Mucosa of rectum (tissue), 2 donors: ENCODE results near the gene TMEM187.

Experiments
- H3K27ac ChIP-seq, 2 donors: one replicate each; pipeline ENCODE4 v1.7.0; 2013; ENCODE audit warnings: inconsistent platforms in 2 of 2, low read depth in 2 of 2, low read length in 2 of 2
- H3K27me3 ChIP-seq, 2 donors: one replicate each; pipeline ENCODE4 v1.7.0; 2013; ENCODE audit warnings: low read length in 2 of 2; ENCODE audit not compliant: control insufficient read depth in 2 of 2, insufficient read depth in 2 of 2
- H3K36me3 ChIP-seq, 2 donors: one replicate each; pipeline ENCODE4 v1.7.0; 2013; ENCODE audit warnings: low read length in 2 of 2; ENCODE audit not compliant: control insufficient read depth in 2 of 2, insufficient read depth in 2 of 2
- H3K4me1 ChIP-seq, 2 donors: one replicate each; pipeline ENCODE4 v1.7.0; 2013; ENCODE audit warnings: low read length in 2 of 2, mild to moderate bottlenecking in 1 of 2; ENCODE audit not compliant: control insufficient read depth in 2 of 2, insufficient read depth in 2 of 2
- H3K4me3 ChIP-seq, 2 donors: one replicate each; pipeline ENCODE4 v1.7.0; 2013; ENCODE audit warnings: low read length in 2 of 2
- H3K9ac ChIP-seq, 2 donors: one replicate each; pipeline ENCODE4 v1.7.0; 2013; ENCODE audit warnings: low read length in 2 of 2, low read depth in 1 of 2, mild to moderate bottlenecking in 1 of 2
- H3K9me3 ChIP-seq, 2 donors: one replicate each; pipeline ENCODE4 v1.7.0; 2013; ENCODE audit warnings: low read length in 2 of 2; ENCODE audit not compliant: control insufficient read depth in 2 of 2
- donor health status: healthy.
- donor health status: Normal muscosa, but diverticular disease.

Gene TMEM187

DNA sequence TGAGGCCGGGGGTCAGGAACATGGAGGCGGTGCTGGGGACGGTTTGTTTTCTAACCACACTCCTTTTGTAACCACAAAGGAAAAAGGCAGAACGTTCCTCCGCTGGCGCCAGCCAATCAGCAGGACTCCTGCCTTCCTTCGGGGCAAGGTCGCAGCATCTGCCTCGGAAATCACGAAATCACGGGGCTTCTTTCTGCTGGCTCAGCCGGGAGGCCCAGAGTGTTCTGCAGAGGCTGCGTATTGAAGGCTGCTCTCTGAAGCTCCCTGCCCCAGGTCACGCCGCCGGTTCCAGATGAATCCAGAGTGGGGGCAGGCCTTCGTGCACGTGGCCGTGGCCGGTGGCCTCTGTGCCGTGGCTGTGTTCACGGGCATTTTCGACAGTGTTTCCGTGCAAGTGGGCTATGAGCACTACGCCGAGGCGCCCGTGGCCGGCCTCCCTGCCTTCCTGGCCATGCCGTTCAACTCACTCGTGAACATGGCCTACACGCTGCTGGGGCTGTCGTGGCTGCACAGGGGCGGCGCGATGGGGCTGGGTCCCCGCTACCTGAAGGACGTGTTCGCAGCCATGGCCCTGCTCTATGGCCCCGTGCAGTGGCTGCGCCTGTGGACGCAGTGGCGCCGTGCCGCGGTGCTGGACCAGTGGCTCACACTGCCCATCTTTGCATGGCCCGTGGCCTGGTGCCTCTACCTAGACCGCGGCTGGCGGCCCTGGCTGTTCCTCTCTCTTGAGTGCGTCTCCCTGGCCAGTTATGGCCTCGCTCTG, 9.4 kb downstream of the TMEM187 start:
- Histone ChIP-seq H3K36me3 (no peaks in the 10 kb centered on the region), H3K27me3 (peaks cover 5 to 11% of the 10 kb centered on the region in 2 donors), H3K9me3 (no peaks in the 10 kb centered on the region), H3K9ac (no peak overlapping the region), H3K27ac (peak overlapping the region; percentile 34 to 49), H3K4me3 (no peak overlapping the region), H3K4me1 (peaks cover 7 to 14% of the 10 kb centered on the region in 2 donors)

DNA sequence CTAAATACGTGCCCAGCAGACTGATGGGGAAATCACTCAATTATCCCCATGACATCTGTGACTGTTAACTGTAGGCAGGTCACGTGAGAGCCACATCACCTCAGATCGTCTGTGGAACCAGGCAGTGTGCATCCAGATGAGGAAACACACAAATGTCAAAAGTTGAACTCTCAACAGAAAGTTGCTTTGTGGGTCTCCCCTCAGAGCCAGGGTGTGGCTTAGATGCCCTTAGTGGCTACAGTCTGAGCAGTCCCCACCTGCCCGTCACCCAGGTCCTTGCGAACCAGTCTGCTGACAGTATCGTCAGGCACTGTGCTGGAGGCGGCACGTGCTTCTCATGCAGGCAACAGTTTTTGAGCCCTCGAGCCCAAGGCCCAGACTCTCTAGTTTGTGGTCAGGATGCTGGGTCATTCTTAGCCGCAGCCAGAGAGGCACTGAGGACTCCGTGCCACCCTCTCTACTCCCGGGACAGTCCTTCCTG, 10.8 kb downstream of the TMEM187 start:
- Histone ChIP-seq H3K27ac (peak overlapping the region in 1 of 2 donors; percentile 16), H3K27me3 (peaks cover 5 to 11% of the 10 kb centered on the region in 2 donors), H3K4me3 (no peak overlapping the region), H3K36me3 (no peaks in the 10 kb centered on the region), H3K9ac (no peak overlapping the region), H3K9me3 (no peaks in the 10 kb centered on the region), H3K4me1 (peaks cover 7 to 14% of the 10 kb centered on the region in 2 donors)

DNA sequence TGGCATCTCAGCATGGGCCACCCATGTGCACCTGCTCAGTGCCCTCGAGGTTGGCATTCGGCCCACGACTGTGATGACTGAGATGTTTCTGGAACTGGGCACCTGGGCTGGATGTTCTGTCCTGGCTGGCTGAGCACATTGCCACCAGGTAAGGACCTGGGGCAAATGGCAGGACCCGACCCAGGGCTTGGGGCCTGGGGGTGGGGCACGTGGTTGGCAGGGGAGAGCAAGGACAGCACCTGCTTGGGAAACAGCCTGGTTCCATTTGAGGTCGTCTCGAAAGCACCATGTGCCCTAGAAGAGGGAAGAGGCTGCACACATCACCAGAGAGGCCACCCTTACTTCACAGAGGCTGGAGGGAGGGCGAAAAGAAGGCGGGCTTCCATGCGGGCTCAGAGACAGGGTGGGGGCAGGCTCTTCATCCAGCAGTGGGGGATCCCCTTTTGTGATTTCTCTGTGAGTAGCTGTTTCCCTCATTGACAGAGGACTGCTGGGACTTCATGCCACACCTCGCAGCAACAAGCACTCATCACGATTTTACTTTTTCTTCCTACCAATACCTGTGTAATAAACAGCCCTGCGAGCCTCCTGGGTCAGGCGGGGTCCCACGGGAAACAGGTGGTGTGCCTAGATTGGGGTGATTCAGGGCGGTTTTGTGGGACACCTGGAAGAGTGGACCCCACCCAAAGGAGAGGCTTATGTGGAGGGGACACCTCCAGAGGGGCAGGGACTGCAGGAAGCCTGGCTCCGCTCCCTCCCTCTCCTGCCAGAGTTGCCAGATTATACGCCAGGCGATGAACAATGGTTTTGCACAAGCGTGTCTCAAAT, 12.0 kb downstream of the TMEM187 start:
- Histone ChIP-seq H3K4me1 (peaks cover 7 to 14% of the 10 kb centered on the region in 2 donors), H3K36me3 (no peaks in the 10 kb centered on the region), H3K27me3 (peaks cover 5 to 11% of the 10 kb centered on the region in 2 donors), H3K27ac (peak overlapping the region in 1 of 2 donors; percentile 80), H3K4me3 (no peak overlapping the region), H3K9me3 (no peaks in the 10 kb centered on the region), H3K9ac (peak overlapping the region; percentile 8 to 63)

DNA sequence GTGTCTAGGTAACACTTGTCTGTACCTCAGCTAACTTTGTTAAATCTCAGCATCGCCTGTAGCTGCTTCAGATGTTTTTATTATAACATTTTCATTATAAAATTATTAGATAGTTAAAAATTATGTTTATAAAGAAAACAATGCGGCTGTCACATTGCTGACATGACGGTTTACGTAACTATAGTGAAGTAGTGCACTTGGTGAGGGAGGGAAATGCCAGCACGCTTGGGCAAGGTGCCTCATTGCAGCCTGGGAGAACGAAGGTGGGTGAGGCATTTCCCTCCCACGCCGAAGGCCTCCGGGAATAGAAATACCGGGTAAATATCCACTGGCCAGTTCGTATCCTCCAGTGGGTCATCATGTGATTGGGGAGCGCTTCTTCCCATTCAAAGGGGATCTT, 15.9 kb downstream of the TMEM187 start:
- H3K36me3 ChIP-seq = no peaks in the 10 kb centered on the region
- H3K4me1 ChIP-seq = peaks cover 6 to 7% of the 10 kb centered on the region in 2 donors
- H3K9ac ChIP-seq = no peak overlapping the region
- H3K27ac ChIP-seq = no peak overlapping the region
- H3K27me3 ChIP-seq = peaks cover 4 to 11% of the 10 kb centered on the region in 2 donors
- H3K4me3 ChIP-seq = no peak overlapping the region
- no peaks in the 10 kb centered on the region for H3K9me3 ChIP-seq

DNA sequence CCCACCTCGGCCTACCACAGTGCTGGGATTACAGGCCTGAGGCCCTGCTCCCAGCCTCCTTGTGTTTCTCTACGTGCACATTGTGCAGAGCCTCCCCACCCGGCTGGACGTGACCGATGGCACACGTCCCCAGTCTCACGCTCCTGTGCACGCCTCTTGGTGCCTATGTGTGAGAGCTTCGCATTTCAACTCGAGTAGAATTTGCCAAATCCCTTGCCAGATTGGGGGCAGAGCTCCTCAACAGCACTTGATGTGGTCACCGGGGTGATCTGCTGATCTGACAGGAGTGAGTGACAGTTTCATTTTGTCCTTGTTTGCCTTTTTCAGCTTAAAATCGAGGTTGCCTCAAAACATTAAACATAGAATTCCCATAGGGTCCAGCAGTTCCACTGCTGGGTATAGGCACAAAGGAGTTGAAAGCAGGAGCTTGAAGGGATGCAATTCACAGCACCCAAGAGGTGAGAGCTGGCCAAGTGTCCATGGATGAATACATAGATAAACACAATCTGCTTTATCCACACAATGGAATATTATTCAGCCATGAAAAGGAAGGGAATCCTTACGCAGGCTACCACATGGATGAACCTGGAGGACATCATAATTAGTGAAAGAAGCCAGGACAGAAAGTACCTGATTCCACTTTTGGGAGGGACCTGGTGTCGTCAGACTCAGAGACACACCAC, 17.6 kb downstream of the TMEM187 start:
- H3K27me3 ChIP-seq = peaks cover 4 to 11% of the 10 kb centered on the region in 2 donors

DNA sequence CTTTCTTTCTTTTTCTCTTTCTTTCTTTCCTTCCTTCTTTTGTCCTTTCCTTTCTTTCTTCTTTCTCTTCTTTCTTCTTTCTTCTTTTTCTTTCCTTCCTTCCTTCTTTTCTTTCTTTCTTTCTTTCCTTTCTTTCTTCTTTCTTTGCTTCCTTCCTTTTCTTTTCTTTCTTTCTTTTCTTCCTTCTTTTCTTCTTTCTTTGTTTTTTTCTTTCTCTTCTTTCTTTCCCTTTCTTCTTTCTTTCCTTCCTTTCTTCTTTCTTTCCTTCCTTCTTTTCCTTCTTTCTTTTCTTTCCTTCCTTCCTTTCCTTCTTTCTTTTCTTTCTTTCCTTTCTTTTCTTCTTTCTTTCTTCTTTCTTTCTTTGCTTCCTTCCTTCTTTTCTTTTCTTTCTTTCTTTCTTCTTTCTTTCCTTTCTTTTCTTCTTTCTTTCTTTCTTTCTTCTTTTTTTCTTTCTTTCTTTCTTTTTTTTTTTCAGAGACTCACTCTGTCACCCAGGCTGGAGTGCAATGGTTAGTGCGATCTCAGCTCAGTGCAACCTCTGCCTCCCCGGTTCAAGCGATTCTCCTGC, 18.5 kb downstream of the TMEM187 start:
- H3K9me3 ChIP-seq = no peaks in the 10 kb centered on the region
- H3K9ac ChIP-seq = no peak overlapping the region
- no peak overlapping the region for H3K4me3 ChIP-seq
- H3K4me1 ChIP-seq = no peaks in the 10 kb centered on the region
- H3K36me3 ChIP-seq = no peaks in the 10 kb centered on the region
- H3K27ac ChIP-seq = no peak overlapping the region
- H3K27me3 ChIP-seq = peaks cover 4 to 8% of the 10 kb centered on the region in 2 donors

More for the DNA sequence above, 17.6 kb downstream of the TMEM187 start:
- Histone ChIP-seq H3K27ac (no peak overlapping the region), H3K4me1 (peaks cover 3 to 4% of the 10 kb centered on the region in 2 donors), H3K9me3 (no peaks in the 10 kb centered on the region), H3K9ac (no peak overlapping the region), H3K4me3 (no peak overlapping the region), H3K36me3 (no peaks in the 10 kb centered on the region)

DNA sequence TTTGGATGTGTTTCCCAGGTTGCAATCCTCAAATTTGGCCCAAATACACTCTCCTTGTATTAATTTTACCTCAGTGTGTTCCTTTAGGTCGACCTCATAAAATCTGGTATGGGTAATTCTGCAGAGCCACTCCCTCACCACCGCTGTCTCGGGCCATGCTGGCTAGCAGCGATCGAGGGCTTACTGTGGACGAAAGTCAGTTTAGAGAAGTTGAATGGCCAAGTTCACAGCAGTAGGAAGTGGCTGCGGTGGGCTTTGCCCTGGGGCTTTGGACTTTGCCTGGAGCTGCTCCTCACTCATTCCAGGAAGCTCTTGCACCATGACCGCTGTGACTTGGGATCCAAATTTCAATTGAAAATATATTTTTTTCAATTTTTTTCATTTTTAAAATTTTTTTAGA, 19.6 kb downstream of the TMEM187 start:
- peaks cover 4 to 8% of the 10 kb centered on the region in 2 donors for H3K27me3 ChIP-seq
- H3K9ac ChIP-seq = no peak overlapping the region
- H3K36me3 ChIP-seq = no peaks in the 10 kb centered on the region
- H3K9me3 ChIP-seq = no peaks in the 10 kb centered on the region
- no peaks in the 10 kb centered on the region for H3K4me1 ChIP-seq
- no peak overlapping the region for H3K4me3 ChIP-seq
- no peak overlapping the region for H3K27ac ChIP-seq

DNA sequence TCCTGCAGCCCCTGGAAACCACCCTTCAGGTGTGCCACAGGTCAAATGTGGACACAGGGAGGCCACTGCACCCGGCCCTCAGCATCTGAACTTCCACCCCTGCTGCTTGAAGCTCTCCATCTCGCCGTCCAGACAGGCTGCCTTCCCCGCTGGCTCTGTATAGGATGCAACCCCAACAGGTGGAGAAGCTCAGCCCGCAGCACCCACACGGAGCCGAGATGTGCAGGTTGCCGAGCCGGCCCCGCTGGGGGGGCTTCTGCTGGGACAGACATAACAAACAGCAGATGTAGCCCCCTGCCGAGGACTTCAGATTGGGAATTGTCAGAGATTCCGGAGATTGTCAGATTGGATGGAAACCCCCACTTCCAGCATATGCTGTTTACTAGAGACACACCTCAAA, 20.5 kb downstream of the TMEM187 start:
- H3K9ac ChIP-seq = no peak overlapping the region
- no peaks in the 10 kb centered on the region for H3K4me1 ChIP-seq
- no peaks in the 10 kb centered on the region for H3K36me3 ChIP-seq
- H3K27me3 ChIP-seq = peaks cover 4 to 8% of the 10 kb centered on the region in 2 donors
- H3K27ac ChIP-seq = no peak overlapping the region
- H3K4me3 ChIP-seq = no peak overlapping the region
- no peaks in the 10 kb centered on the region for H3K9me3 ChIP-seq

DNA sequence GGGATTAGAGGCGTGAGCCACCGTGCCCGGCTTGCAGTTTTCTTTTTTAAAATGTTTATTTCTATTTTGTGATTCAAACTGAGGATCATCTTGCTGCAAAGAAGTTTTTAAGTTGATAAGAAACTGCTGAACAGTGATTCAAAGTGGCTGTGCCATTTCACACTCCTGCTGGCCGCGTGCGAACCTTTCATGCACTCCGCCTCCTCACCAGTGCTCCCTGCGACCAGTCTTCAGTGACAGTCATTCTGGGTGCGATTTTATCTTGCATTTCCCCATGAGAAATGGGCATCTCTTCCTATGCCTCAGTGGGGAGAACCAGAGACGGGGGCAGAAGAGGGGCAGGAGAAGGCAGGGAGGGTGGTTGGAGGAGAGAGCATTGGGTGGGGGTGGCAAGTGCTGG, 21.4 kb downstream of the TMEM187 start:
- peaks cover 4 to 8% of the 10 kb centered on the region in 2 donors for H3K27me3 ChIP-seq
- H3K9ac ChIP-seq = no peak overlapping the region
- no peak overlapping the region for H3K27ac ChIP-seq
- no peaks in the 10 kb centered on the region for H3K9me3 ChIP-seq
- no peaks in the 10 kb centered on the region for H3K36me3 ChIP-seq
- no peaks in the 10 kb centered on the region for H3K4me1 ChIP-seq
- no peak overlapping the region for H3K4me3 ChIP-seq
